Coronary artery (tissue), 2 donors: ENCODE data around the gene SPEN.
A peak's percentile ranks its signal among the peaks of the same experiment; 100 is the strongest.

Experiments used
- DNase-seq: peaks from one replicate; pipeline ENCODE4 v3.0.0-alpha.2; 2017; ENCODE audit warnings: low spot score
- H3K27ac ChIP-seq, 2 donors: fragments of 200-600 bp; sonication (generic); one replicate each; pipeline ENCODE4 v1.5.1; 2016 to 2019
- H3K4me3 ChIP-seq: fragments of 200-600 bp; sonication (generic); 2 replicates; pipeline ENCODE4 v1.5.1; 2016; ENCODE audit warnings: mild to moderate bottlenecking, moderate library complexity
- TF ChIP-seq, protein P1 (sequence below): fragments of 200-600 bp; sonication (generic); IDR thresholded peaks from one replicate; pipeline ENCODE4 v1.5.1; 2019; ENCODE audit warnings: antibody characterized with exemption

SPEN gene

DNA sequence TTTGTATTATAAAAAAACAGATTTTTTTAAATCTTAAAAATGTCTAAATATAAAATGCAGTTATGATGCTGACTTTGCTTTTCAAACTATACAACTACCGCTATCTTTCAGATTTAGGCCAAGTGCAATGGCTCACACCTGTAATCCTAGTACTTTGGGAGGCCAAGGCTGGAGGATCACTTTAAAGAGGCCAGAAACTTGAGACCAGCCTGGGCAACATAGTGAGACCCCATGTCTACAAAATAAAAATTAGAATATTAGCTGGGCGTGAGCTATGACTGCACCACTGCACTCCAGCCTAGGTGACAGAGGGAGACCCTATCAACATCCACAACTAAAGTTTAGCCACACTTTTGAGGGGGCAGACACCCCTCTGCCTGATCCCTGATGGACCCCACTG, 108.0 kb downstream of the SPEN start:
- TF ChIP-seq, protein P1, sequence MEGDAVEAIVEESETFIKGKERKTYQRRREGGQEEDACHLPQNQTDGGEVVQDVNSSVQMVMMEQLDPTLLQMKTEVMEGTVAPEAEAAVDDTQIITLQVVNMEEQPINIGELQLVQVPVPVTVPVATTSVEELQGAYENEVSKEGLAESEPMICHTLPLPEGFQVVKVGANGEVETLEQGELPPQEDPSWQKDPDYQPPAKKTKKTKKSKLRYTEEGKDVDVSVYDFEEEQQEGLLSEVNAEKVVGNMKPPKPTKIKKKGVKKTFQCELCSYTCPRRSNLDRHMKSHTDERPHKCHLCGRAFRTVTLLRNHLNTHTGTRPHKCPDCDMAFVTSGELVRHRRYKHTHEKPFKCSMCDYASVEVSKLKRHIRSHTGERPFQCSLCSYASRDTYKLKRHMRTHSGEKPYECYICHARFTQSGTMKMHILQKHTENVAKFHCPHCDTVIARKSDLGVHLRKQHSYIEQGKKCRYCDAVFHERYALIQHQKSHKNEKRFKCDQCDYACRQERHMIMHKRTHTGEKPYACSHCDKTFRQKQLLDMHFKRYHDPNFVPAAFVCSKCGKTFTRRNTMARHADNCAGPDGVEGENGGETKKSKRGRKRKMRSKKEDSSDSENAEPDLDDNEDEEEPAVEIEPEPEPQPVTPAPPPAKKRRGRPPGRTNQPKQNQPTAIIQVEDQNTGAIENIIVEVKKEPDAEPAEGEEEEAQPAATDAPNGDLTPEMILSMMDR, result no peak
- DNase-seq, result no peak

DNA sequence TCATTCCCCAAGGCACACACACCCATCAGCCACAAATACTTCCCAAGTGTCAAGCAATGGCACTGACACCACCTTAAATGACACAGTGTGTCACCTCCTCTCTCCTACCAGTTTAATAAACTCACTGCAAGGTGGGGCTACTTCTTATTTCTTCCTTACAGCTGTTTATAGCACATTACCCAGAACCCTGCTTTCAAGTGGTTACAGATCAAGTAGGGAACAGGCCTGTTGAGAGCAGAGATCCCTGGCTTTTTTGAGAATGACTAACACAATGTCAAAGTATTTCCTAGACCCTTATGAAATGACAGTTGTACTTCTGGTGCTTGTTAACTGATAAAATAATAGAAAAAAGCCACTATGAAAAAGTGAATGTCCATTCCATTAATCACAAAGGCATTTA, 108.6 kb downstream of the SPEN start:
- H3K4me3 ChIP-seq, result no peak overlapping the region
- TF ChIP-seq, protein P1, result no peak
- no peak for DNase-seq
- peak overlapping the region; percentile 50 to 59 for H3K27ac ChIP-seq

More for the DNA sequence above, 108.0 kb downstream of the SPEN start:
- Histone ChIP-seq H3K27ac (peak overlapping the region; percentile 50 to 59), H3K4me3 (no peak overlapping the region)

GRCh38 chr1:15957221-15958095, 110.0 kb downstream of the SPEN start:
- DNase-seq, result no peak
- TF ChIP-seq, protein P1, result no peak

DNA sequence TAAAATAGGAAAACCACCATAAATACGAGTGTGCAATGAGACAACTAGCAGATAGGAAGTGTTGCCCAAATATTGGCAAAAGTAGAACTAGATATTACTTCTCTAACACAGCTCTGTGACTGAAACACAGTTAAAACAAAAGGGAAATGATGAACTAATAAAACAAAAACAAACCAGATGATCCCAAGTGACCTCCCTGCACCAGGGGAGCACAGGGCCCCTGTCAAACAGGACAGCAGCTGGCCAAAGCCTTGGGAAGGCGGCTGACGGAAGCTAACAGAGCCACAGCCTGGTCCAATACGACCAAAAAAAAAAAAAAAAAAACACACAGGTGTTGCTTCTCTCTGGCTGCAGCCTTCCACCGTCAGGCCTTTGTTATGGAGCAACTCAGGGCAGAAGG, 110.6 kb downstream of the SPEN start:
- no peak overlapping the region for H3K4me3 ChIP-seq
- H3K27ac ChIP-seq, result no peak overlapping the region
- TF ChIP-seq, protein P1, result no peak
- DNase-seq, result no peak

More at GRCh38 chr1:15957221-15958095, 110.0 kb downstream of the SPEN start:
- Histone ChIP-seq H3K4me3 (no peak overlapping the region), H3K27ac (no peak overlapping the region)

DNA sequence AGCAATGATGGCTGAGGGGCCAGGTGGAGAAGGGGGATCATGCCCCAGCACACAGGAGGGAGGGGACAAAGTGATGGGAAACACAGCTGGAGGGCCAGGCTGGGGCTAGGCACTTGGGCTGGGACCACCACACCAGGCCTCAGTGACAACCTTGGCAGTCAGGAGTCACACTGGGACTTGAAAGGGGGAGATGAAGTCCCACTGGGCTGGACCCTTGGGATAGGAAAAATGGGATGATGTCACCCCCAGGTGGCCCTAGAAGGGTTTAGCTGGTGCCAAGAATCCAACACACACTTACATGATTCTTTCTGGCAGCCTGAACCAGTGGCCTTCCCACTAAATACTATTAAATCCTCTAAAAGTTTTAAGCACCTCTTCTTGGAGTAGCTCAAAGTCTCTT, 111.3 kb downstream of the SPEN start:
- H3K4me3 ChIP-seq, result no peak overlapping the region
- TF ChIP-seq, protein P1, result no peak
- H3K27ac ChIP-seq, result no peak overlapping the region
- no peak for DNase-seq

DNA sequence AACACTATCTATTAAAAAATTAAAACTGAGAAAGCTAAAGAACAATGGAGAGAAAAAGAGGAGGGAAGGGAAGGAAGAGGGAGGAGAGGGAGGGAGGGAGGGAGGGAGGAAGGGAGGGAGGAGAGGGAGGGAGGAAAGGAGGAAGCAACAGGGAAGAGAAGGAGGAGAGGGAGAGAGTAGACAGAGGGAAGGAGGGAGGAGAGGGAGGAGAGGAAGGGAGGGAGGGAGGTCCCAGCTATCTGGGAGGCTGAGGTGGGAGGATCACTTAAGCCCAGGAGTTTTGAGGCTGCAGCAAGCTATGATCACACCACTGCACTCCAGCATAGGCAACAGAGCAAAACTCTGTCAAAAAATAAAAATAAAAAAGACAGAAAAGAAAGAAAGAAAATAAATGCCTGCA, 111.9 kb downstream of the SPEN start:
- no peak overlapping the region for H3K27ac ChIP-seq

More for the DNA sequence above, 111.9 kb downstream of the SPEN start:
- TF ChIP-seq, protein P1, result no peak
- DNase-seq, result no peak
- no peak overlapping the region for H3K4me3 ChIP-seq
